GM21786 (cell line): ENCODE measurements around the gene DNAJB2.
A peak's percentile ranks its signal among the peaks of the same experiment; 100 is the strongest.

Source experiments
- ATAC-seq: cut with Tn5 transposase; IDR thresholded peaks from one replicate; pipeline ENCODE4 v1.9.1; 2021; ENCODE audit not compliant: unreplicated experiment

The DNAJB2 gene

GRCh38 chr2:219279151-219279915 lies at the start of gene DNAJB2:
Gene DNAJB2 (plus strand): TSS chr2:219279366. CDS start chr2:219279834, 468 bp downstream.
- peak; percentile 86 for ATAC-seq

DNA sequence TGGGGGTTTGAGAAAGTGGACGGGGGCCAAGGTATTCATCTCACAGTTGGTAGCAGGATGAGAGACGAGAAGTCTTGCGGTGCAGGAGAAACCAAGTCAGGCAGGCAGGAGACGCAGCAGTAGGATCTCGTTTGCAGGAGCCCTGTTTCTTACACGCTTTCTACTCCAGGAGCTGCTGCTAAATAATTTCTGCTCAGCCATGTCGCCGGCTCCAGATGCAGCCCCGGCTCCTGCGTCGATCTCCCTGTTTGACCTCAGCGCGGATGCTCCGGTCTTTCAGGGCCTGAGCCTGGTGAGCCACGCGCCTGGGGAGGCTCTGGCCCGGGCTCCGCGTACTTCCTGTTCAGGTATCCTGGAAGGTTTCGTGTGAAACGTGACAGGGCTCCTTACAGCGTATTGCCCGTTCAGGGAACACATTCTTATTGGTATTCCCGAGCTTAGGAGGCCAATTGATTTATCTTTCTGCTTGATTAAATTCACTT lies 49.1 kb upstream of the DNAJB2 start:
- no peak for ATAC-seq

DNA sequence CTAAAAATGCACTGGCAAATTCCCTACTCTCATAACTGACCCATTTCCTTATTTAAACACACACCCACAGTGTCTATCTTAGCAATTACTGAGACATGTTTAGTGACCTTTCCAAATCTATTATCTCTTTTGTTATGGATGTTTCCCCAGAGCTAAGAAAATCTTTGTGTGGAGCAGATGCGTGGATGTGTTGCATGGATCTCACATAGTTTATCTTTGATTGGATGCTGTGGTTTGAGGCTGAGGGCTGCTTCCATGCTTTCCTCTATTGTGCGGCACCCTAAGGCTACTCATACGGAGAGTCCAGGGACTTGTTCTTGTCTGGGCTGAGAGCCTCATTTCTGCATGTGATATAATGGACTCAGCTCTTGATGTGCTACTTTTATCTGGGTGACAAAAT lies 44.8 kb upstream of the DNAJB2 start:
- no peak for ATAC-seq

- ATAC-seq = no peak
Measured at GRCh38 chr2:219243291-219243761, 35.8 kb upstream of the DNAJB2 start.

GRCh38 chr2:219244789-219245147 lies 34.4 kb upstream of the DNAJB2 start:
- ATAC-seq = no peak

DNA sequence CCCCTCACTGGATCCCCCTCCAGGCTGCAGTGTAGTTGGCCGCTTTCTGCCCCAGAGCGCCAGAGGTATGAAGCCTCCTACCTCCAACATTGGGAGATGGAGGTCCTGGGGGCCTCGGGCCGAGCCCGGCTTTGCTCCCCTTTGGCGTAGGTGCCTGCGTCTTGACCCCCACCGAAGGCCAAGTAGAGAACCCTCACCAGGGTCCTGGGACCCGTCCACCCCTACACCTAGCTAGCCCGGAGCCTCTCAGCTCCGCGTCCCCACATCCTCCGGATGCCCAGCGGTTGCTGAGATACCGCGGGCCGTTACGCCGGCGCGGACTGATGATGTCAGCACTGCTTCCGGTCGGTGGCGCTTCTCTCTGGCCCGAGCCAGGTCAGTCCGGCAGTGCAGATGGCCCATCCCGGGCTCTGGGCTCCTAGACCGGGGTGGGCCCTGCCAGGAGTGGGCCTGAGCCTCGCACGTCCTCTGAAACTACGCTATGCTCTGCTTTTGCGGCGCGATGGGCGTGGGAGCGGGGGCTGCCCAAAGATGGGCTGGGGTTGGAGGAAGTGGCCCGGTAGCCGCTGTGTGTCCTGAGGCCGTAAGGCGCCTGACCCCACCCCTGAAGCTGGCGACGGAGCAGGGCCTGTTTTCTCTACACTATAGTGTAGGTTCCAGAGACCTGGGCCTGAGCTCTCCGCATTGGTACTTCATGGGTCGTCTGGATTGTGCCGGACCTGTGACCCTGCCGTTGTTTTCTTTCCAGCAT lies 33.8 kb upstream of the DNAJB2 start, which contains the start of the genes GLB1L and STK16:
GLB1L (minus strand) TSS at position 297 of the 751 bp plus-strand sequence. CDS start 1,871 bp downstream, outside the sequence.
STK16 (plus strand) TSS at position 332 of the 751 bp plus-strand sequence. CDS start 521 bp downstream, outside the sequence.
- peak; percentile 55 for ATAC-seq

GRCh38 chr2:219245899-219246230 lies 33.3 kb upstream of the DNAJB2 start:
- ATAC-seq = no peak

DNA sequence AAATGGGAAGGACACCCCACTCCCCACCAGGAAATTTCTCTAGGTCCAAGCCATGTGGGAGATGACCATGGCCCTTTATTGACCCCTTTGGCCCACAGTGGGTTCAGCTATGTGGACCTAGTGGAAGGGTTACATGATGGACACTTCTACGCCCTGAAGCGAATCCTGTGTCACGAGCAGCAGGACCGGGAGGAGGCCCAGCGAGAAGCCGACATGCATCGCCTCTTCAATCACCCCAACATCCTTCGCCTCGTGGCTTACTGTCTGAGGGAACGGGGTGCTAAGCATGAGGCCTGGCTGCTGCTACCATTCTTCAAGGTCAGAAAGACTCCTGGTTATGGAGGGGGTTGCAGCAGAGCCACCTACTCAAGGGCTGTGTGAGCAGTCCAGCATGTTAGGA lies 32.6 kb upstream of the DNAJB2 start:
- ATAC-seq = no peak

DNA sequence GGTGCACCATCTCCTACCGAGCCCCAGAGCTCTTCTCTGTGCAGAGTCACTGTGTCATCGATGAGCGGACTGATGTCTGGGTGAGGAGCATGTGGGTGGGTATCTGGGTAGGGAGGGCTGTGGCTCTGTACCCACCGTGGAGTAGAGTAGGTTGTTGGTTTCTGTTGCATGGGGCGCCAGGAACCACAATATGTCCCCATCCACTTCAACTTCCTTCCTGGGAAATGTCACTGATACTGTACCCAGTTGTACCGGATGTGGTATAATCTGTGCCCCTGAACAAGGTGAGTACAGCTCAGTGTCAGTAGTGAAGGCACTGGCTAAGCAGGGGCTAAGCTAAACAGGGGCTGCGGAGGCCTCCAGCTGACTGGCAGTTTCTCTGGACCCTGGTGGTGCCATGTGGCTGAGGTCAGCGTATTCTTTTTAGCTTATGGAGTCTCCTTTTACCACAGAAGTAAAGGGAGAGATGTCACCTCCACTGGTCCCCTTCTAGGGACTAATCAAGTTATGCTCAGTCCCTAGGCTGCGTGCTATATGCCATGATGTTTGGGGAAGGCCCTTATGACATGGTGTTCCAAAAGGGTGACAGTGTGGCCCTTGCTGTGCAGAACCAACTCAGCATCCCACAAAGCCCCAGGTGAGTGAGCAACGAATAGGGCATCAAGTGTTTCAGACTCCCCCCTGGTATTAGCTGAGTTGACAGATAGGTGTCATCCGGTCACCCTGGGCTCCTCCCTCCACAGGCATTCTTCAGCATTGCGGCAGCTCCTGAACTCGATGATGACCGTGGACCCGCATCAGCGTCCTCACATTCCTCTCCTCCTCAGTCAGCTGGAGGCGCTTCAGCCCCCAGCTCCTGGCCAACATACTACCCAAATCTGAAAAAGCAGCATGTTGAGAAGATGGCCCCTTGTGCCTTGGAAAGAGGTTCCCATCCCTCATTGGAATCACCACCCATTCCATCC lies 31.2 kb upstream of the DNAJB2 start:
- ATAC-seq = peak; percentile 26

DNA sequence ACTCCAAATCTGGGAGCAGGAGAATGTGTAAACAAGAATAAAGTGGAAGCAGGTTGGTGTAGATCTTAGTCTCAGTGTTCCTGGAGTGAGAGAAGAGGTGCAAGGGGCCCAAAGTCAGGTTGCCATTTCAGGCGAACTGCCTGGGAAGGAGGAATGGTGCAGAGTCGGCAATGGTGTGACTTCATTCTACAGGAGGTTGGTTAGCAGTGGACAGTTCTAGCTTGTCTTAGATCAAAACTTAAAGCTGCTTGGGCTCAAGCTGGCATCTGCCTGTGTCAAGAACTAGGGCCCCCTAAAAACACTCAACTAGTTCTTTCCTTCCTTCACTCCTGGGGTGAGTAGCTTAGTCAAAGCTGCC lies 30.3 kb upstream of the DNAJB2 start:
- ATAC-seq = no peak

DNA sequence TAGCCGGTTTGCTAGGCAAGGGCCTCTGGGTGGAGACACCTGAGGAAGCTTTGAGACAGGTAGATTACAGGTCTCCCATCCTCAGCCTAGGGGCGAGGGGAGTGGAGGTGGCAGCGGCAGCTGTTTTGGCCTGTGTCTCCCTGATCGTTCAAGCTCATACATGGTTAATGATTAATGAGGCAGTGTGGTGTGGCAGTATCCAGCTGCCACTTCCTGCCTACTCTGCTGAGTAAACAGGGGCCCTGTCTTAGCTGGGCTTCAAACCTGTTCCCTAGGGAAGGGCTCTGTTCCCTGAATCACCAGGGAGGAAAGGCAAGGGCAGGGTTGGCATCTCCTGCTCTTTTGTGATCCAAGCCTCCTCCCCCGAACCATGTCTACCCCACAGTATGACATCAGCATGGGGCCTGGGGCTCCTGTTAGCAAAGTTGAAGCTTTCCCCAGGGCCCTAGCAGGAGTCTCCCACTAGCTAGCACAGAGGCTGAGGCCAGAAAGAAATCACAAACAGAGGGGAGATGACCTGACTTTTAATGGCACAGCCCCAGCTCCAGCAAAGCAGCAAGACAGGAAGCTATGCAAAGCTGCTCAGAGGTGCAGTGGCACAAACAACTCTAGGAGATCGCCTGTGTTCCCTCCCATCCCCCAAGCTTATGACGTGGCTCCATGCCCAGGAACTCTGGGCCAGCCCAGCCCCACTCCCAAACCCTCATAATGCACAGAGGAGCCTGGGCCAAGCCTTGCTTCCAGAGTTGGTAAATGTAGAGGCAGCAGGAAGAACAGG lies 29.8 kb upstream of the DNAJB2 start:
- peak; percentile 47 for ATAC-seq

DNA sequence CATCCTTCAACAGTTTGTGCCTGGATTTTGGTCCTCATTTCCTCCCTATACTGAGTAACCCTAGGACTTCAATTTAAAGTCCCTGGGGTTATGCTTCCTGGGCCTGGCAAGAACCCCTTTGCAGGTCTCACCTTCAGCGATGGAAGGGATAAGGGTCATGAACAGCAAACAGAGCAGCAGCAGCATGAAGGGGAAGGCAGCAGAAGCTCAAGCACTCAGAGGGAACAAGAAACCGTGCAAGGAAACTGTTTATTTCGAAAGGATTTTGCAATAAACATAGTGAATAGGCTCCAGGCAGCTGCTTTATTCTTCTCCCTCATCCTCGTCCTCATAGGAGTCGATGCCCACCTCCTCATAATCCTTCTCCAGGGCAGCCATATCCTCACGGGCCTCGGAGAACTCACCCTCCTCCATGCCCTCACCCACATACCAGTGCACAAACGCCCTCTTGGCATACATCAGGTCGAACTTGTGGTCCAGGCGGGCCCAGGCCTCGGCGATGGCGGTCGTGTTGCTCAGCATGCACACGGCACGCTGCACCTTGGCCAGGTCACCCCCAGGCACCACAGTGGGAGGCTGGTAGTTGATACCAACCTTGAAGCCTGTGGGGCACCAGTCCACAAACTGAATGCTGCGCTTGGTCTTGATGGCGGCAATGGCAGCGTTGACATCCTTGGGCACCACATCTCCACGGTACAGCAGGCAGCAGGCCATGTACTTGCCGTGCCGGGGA lies 29.0 kb upstream of the DNAJB2 start:
- no peak for ATAC-seq

DNA sequence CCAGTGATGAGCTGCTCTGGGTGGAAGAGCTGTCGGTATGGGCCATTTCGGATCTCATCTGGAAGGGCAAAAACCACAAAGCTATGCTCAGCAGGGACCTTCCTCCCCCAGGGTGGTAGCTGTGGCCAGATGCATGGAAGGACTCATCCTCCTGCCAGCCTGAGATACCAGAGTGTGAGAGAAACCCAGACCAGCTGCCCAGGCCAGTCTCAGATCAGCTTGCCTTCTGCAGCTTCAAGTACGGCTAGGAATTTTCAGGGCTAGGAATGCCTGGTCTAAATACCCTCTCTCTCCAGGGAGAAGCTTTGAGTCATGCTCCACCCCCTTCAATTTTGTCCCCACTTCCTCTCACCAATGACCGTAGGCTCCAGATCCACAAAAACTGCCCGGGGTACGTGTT lies 27.5 kb upstream of the DNAJB2 start:
- ATAC-seq = no peak

DNA sequence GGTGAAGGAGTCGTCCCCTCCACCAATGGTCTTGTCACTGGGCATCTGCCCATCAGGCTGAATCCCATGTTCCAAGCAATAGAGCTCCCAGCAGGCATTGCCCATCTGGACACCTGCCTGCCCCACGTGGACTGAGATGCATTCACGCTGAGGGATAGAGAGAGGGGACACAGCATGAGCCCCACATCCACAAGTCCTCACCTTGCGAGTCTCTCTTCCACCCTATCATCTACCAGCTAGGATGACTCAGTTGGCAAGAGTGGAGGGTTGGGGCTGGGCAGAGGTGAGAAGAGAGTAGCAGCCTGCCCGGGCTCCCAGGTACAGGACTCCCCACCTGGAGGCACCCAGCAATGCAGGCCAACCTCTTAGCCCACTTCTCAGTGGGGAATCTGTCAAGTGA lies 27.1 kb upstream of the DNAJB2 start:
- no peak for ATAC-seq

DNA sequence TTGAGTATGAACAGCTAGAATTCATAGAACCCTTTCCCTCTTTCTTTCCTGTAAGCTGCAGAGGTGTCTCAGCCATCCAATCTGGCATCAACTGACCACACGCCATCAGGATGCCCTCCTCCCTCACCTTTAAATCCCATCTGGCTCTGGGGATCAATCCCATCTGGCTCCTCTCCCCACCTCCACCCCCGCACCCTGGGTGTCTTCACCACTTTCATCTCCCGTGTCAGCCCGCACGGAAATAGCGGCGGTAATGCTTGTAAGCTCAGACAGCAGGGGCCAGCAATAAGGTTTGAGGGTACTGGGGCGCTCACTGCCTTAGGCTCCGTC lies 26.6 kb upstream of the DNAJB2 start:
- ATAC-seq = no peak

DNA sequence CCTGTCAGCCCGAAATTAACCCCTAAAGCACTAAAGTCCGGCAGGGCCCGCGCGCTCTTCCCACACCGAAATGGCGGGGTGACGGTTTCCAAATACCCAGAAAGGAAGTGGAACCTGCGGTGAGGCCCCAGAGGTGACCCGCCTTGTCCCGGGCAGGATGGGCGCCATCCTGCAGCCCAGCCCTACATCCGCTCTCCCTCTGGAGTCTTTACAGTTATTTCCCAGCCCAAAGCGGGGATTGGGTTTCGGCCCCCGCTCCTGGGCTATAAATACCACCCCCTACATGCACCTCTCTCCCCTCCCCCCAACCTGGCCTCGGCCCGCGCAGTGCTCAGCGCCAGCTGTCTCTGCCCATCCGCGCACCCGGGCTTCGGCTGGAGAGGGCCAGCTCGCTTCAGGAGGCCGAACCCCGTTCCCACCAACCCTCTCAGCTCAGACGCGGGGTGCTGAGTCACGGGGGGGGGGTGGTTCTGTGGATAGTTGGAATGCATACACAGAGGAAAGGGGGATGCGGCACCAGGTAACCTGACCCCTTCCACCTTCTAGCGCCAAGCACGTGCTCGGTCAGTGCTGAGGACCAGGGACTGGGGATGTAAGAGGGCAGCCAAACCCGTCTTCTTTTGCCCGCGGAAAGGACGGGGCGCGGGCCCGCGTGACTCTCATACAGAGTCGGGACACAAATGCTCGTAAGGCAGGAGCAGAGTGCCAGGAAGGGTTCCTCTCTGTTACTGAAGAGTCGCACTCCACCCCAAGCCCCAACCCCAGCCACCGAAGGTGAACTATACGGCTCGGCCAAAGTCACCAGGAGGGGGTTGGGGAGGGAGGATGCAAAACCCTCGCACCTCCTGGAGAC lies 26.0 kb upstream of the DNAJB2 start, which contains the start of gene TUBA4B:
TUBA4B (plus strand) TSS at position 344 of the 853 bp plus-strand sequence; CDS start at position 509, 165 bp downstream.
- ATAC-seq = peak; percentile 0

DNA sequence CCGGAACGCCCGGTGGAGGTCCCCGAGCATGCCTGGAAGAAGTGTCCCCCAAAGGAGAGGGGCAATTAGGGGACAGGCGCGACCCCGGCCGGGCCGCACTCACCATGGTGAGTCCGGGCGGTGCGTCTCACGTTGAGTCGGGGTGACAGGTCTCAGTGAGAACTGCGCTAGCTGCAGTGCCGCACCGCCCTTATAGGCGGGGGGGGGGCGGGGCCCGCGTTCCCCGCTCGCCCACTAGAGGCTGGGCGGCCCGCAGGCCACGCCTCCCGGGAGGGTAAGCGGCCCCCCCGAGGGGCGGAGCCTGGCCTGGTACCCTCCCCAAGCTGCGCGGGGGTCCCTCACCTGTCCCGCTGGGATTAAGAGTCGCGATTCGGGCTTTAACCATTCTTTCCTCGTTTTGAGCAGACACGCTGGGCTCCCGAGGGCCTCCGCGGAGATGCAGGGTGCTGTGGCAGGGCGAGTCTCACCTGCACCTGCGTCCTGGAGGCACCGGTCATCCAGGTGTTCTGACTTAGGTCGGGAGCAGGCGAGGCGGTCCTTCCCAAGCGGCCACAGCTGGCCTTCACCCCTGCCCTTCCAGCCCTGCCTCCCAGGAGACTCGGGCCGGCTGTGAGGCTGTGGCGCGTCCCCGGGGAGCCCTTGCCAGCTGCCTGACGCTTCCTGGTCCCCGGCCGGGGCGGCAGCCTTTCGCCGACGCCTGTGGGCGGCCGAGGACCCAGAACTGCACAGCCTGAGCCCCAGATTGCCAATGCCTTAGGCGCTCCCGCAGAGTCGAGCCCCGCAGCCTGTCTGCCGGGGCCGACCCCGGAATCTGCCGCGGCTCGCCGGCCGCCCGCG lies 25.2 kb upstream of the DNAJB2 start, which contains the start of gene TUBA4A:
TUBA4A (minus strand) TSS at position 166 of the 837 bp plus-strand sequence; CDS start at position 106, 60 bp downstream.
- ATAC-seq = peak; percentile 35
